Body of pancreas (tissue), 4 donors: ENCODE data around the gene CSN2. TPM values are rescaled to one million over a fixed set of nuclear protein-coding genes. Genes with fewer than 3 reads are reported as not detected.

Experiments used
- ATAC-seq: fragments of 150-250 bp; one replicate; pipeline ENCODE4 v1.9.1; 2016
- DNase-seq, 4 donors: peaks; one replicate each; pipeline ENCODE4 v3.0.0-alpha.2; 2019
- H3K27ac ChIP-seq, 4 donors: fragments of 200-600 bp; sonication (generic); 1 replicate in 3 of 4; 2 replicates in 1 of 4; pipeline versions ENCODE4 v1.5.1 to v1.6.1; 2016 to 2019; ENCODE audit warnings: mild to moderate bottlenecking in 1 of 4, mixed read lengths in 1 of 4, moderate library complexity in 1 of 4
- H3K27me3 ChIP-seq, 2 donors: fragments of 200-600 bp; sonication (generic); one replicate each; pipeline ENCODE4 v1.6.0; 2016; ENCODE audit warnings: mild to moderate bottlenecking in 1 of 2
- H3K36me3 ChIP-seq, 2 donors: fragments of 200-600 bp; sonication (generic); replicated peaks in 1 of 2; 2 replicates each; pipeline ENCODE4 v1.5.1; 2016; ENCODE audit warnings: low read depth in 2 of 2; ENCODE audit not compliant: insufficient read depth in 1 of 2
- H3K4me1 ChIP-seq: fragments of 200-600 bp; sonication (generic); one replicate; pipeline ENCODE4 v1.6.0; 2016
- H3K4me3 ChIP-seq, 2 donors: fragments of 200-600 bp; sonication (generic); 1 replicate in 1 of 2; 2 replicates in 1 of 2; pipeline ENCODE4 v1.5.1; 2016 to 2019
- H3K9me3 ChIP-seq, 3 donors: fragments of 200-600 bp; sonication (generic); 1 replicate in 2 of 3; 2 replicates in 1 of 3; pipeline ENCODE4 v1.5.1; 2016
- POLR2A ChIP-seq, 3 donors: fragments of 450-650 bp; IDR thresholded peaks; one replicate each; pipeline ENCODE4 v1.6.1; 2016; ENCODE audit warnings: antibody characterized with exemption in 3 of 3, mild to moderate bottlenecking in 2 of 3
- WGBS, 2 donors: methylation state at CpG; one replicate each; pipeline ENCODE4 v1.1.5; 2017; 5-methylcytosine and 5-hydroxymethylcytosine counted together
- intact Hi-C: fragments of 100-400 bp; cut with DNase I; formaldehyde crosslinking; loops from one replicate; pipeline ENCODE4 v1.15.1; 2023
- total RNA-seq, 2 donors: library from RNA; depleted of rRNA; stranded (reverse); fragments of >200 nt; gene quantifications; one replicate each; pipeline ENCODE4 v1.1.0, GENCODE V29; 2016
- TF ChIP-seq, protein P1 (sequence below), 7 experiments: fragments of 450-650 bp in 4 of 7; fragments of 200-600 bp in 3 of 7; sonication (generic) in 3 of 7; IDR thresholded peaks; one replicate each; pipeline ENCODE4 v1.5.1; 2016 to 2019; ENCODE audit warnings: antibody characterized with exemption in 7 of 7

The CSN2 gene
- total RNA-seq, 2 donors from 2014 or later: not detected

DNA sequence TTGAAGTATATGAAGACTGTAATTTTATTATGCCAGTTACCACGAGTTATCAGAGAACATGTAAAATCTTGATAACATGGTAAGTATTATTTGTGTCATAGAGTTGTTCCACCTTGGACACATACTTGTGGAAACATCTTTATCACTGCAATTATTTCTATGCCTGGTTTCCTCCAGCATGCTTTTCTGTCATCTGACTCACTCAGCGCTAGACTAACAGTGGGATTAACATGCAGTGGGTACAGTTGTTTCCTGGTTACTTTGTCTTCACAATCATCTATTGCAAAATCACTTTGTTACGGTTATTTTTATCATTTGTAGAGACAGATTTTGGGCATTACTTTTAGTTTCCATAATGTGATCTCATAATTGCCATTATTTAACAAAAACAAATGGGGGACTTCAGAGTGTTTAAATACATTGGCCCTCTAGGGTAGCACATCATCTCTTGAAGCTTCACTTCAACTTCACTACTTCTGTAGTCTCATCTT lies 30.0 kb upstream of the CSN2 start, which contains the start of gene STATH:
STATH (plus strand) TSS at position 441 of the 491 bp plus-strand sequence. CDS start 2,472 bp downstream, outside the sequence.
- no peak within 1 kb of the TSS for H3K4me3 ChIP-seq
- ATAC-seq (no peak), DNase-seq (no peak)
- intact Hi-C loops: no loop called here
- TF ChIP-seq, protein P1, sequence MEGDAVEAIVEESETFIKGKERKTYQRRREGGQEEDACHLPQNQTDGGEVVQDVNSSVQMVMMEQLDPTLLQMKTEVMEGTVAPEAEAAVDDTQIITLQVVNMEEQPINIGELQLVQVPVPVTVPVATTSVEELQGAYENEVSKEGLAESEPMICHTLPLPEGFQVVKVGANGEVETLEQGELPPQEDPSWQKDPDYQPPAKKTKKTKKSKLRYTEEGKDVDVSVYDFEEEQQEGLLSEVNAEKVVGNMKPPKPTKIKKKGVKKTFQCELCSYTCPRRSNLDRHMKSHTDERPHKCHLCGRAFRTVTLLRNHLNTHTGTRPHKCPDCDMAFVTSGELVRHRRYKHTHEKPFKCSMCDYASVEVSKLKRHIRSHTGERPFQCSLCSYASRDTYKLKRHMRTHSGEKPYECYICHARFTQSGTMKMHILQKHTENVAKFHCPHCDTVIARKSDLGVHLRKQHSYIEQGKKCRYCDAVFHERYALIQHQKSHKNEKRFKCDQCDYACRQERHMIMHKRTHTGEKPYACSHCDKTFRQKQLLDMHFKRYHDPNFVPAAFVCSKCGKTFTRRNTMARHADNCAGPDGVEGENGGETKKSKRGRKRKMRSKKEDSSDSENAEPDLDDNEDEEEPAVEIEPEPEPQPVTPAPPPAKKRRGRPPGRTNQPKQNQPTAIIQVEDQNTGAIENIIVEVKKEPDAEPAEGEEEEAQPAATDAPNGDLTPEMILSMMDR (IDR thresholded peaks at IDR 0.05): no peak
- TF ChIP-seq POLR2A (IDR thresholded peaks at IDR 0.05): no peak
- no peaks in the 10 kb centered on the region for H3K4me1 ChIP-seq
- H3K27me3 ChIP-seq: no peaks in the 10 kb centered on the region
- H3K36me3 ChIP-seq: no peaks in the 10 kb centered on the region
- 57 to 60% methylated on average over 3 of the region's 3 CpGs for WGBS, 2 donors
- no peak within 1 kb of the TSS for H3K27ac ChIP-seq
- H3K9me3 ChIP-seq: no peaks in the 10 kb centered on the region

DNA sequence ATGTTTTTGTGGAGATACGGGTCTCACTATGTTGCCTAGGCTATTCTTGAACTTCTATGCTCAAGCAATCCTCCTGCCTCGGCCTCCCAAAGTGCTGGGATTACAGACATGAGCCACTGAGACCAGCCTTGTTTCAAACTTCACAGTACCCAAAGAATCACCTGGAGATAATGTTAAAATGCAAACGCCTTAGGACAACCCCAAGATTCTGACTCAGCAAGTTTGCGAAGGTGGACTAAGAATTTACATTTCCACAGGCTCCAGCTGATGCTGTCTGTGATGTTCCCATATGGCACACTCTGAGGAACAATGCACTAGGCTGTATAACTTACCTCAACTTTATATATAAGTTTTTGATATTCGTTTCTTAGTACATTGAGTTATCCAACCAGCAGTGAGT lies 29.3 kb upstream of the CSN2 start:
- WGBS, 2 donors: 50 to 56% methylated on average over 5 of the region's 5 CpGs
- intact Hi-C loops: no loop called here

DNA sequence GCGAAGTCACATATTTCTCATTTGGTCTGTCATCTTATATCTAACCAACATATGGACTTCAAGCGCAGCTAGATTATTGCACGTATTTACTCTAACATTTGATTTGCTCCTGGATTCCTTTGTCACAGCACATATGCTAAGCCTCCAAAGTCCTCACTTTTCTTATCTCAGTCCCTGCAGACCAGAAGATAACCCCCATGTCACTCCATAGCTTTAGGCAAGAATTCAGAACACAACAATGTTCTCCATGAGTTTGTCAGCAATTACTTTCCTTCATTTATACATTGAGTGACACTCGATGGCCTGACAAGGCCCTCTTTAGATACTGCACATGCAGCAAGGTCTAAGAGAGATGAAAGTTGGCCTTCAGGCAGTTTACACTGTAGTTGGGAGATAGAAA lies 25.5 kb upstream of the CSN2 start:
- DNase-seq (no peak), ATAC-seq (no peak)
- 59 to 71% methylated on average over 4 of the region's 4 CpGs for WGBS, 2 donors
- TF ChIP-seq, protein P1 (IDR thresholded peaks at IDR 0.05): no peak
- TF ChIP-seq POLR2A (IDR thresholded peaks at IDR 0.05): no peak
- no peaks in the 10 kb centered on the region for H3K9me3 ChIP-seq
- H3K4me3 ChIP-seq: no peak overlapping the region
- no peaks in the 10 kb centered on the region for H3K36me3 ChIP-seq
- intact Hi-C loops: no loop called here
- H3K27me3 ChIP-seq: no peaks in the 10 kb centered on the region
- no peak overlapping the region for H3K27ac ChIP-seq
- H3K4me1 ChIP-seq: no peaks in the 10 kb centered on the region

More for the DNA sequence above, 29.3 kb upstream of the CSN2 start:
- no peak for ATAC-seq
- no peak for DNase-seq
- H3K27ac ChIP-seq: no peak overlapping the region
- no peaks in the 10 kb centered on the region for H3K4me1 ChIP-seq
- no peak overlapping the region for H3K4me3 ChIP-seq
- TF ChIP-seq, protein P1 (IDR thresholded peaks at IDR 0.05): no peak
- no peak for TF ChIP-seq POLR2A (IDR thresholded peaks at IDR 0.05)
- no peaks in the 10 kb centered on the region for H3K36me3 ChIP-seq
- H3K27me3 ChIP-seq: no peaks in the 10 kb centered on the region
- no peaks in the 10 kb centered on the region for H3K9me3 ChIP-seq

DNA sequence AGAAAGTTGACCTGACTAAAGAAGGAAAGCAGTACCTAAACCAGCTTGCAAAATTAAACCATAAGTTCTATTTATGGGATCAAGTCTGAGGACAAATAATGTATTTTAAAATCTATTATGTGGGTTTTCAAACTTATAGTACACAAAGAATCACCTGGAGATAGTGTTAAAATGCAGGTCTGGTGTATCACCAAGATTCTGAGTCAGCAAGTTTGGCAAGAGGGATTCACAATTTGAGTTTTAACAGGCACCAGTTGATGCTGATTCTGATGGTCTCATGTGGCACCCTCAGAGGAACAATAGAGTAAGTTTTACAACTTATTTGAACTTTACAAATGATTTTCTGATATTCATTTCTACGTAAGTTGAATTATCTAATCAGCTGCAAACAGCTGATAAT lies 21.1 kb upstream of the CSN2 start:
- no peak for DNase-seq
- Histone ChIP-seq H3K4me3 (no peak overlapping the region), H3K4me1 (peaks cover 3% of the 10 kb centered on the region), H3K27ac (no peak overlapping the region), H3K9me3 (no peaks in the 10 kb centered on the region), H3K27me3 (no peaks in the 10 kb centered on the region), H3K36me3 (no peaks in the 10 kb centered on the region)
- WGBS, 2 donors: 51 to 57% methylated on average over 1 of the region's 1 CpG
- no peak for ATAC-seq
- TF ChIP-seq, protein P1 (IDR thresholded peaks at IDR 0.05): no peak
- TF ChIP-seq POLR2A (IDR thresholded peaks at IDR 0.05): no peak
- intact Hi-C loops: no loop called here

DNA sequence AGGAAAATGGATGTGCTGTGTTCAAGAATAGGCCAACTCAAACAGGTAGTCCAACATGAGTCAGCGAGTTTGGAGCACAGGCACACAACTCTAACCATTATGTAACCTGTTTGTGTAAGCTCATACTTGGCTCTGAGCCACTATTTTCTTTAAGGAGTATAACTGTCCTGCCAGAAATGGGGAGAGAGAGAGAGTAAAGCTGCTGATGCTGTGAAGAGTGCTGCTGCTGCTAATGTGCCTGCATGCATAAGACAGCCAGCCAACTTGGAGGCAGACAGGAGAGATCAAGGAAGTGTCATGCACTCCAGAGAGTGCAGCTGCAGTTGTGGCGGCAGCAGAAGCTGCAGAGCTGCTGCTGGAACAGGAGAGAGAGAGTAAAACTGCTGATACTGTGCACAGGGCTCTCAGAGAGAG lies 18.5 kb upstream of the CSN2 start:
- WGBS, 2 donors: 30 to 41% methylated on average over 2 of the region's 2 CpGs

More for the DNA sequence above, 18.5 kb upstream of the CSN2 start:
- Histone ChIP-seq H3K4me1 (peaks cover 3% of the 10 kb centered on the region), H3K27me3 (no peaks in the 10 kb centered on the region), H3K27ac (no peak overlapping the region), H3K36me3 (no peaks in the 10 kb centered on the region), H3K4me3 (no peak overlapping the region), H3K9me3 (no peaks in the 10 kb centered on the region)
- intact Hi-C loops: no loop called here
- ATAC-seq: peak; percentile 97
- TF ChIP-seq, protein P1 (IDR thresholded peaks at IDR 0.05): no peak
- no peak for TF ChIP-seq POLR2A (IDR thresholded peaks at IDR 0.05)
- peak; percentile 31 to 67 (median 66) for DNase-seq
